K562 treated with DMSO at 1 percent for 48 hours (cell line): Measurements from ENCODE around the gene DPEP2NB. TPM values are rescaled to one million over a fixed set of nuclear protein-coding genes. Genes with fewer than 3 reads are reported as not detected.

Experiments
- total RNA-seq: library from RNA; unstranded; fragments of 300-600 nt; gene quantifications from 2 replicates; pipeline ENCODE4 v1.2.3, GENCODE V29; 2022; ENCODE audit warnings: low replicate concordance; ENCODE audit errors: extremely low read depth

The DPEP2NB gene
- total RNA-seq, result not detected in 2 replicates

GRCh38 chr16:68015681-68016080 is at the start of gene DPEP2NB:
TSS of gene DPEP2NB (minus strand) at chr16:68015911. CDS start at chr16:68015770, 141 bp downstream.

GRCh38 chr16:68022728-68023537 is 7.2 kb upstream of the DPEP2NB start, which contains the start of the genes DDX28 and DUS2:
TSS of gene DDX28 (minus strand) at chr16:68023232. CDS start at chr16:68023202, 30 bp downstream.
TSS of gene DUS2 (plus strand) at chr16:68023284. CDS start at chr16:68038024, 14,740 bp downstream.

GRCh38 chr16:67998779-67999688 is 16.7 kb downstream of the DPEP2NB start, which contains the start of gene DPEP2:
TSS of gene DPEP2 (minus strand) at chr16:67999484. CDS start at chr16:67993212, 6,272 bp downstream.

GRCh38 chr16:67979955-67980678 is 35.6 kb downstream of the DPEP2NB start, which contains the start of gene DPEP3:
TSS of gene DPEP3 (minus strand) at chr16:67980499. CDS start at chr16:67980380, 119 bp downstream.

GRCh38 chr16:67968400-67969253 is 47.1 kb downstream of the DPEP2NB start, which contains the start of gene SLC12A4:
TSS of gene SLC12A4 (minus strand) at chr16:67968637. CDS start at chr16:67968553, 84 bp downstream.

Other genes with a start within 250 kb of the DPEP2NB start
- not detected in 2 replicates for gene RANBP10, start 209.4 kb downstream of the DPEP2NB start, total RNA-seq
- gene TSNAXIP1, start 209.0 kb downstream of the DPEP2NB start, total RNA-seq, result not detected in 2 replicates
- gene THAP11, start 173.6 kb downstream of the DPEP2NB start, total RNA-seq, result 250 TPM in 1 of 2 replicates, not detected in the other
- not detected in 2 replicates for gene NUTF2, start 169.0 kb downstream of the DPEP2NB start, total RNA-seq
- not detected in 2 replicates for gene CENPT, start 168.2 kb downstream of the DPEP2NB start, total RNA-seq
- gene EDC4, start 142.9 kb downstream of the DPEP2NB start, total RNA-seq, result 278 TPM in 1 of 2 replicates, not detected in the other
- gene NRN1L, start 131.0 kb downstream of the DPEP2NB start, total RNA-seq, result not detected in 2 replicates
- not detected in 2 replicates for gene PSKH1, start 122.7 kb downstream of the DPEP2NB start, total RNA-seq
- not detected in 2 replicates for gene CTRL, start 84.0 kb downstream of the DPEP2NB start, total RNA-seq
- gene PSMB10, start 79.1 kb downstream of the DPEP2NB start, total RNA-seq, result not detected in 2 replicates
- gene LCAT, start 71.8 kb downstream of the DPEP2NB start, total RNA-seq, result not detected in 2 replicates
- gene SLC12A4, start 47.3 kb downstream of the DPEP2NB start, total RNA-seq, result not detected in 2 replicates
- gene DPEP3, start 35.4 kb downstream of the DPEP2NB start, total RNA-seq, result not detected in 2 replicates
- not detected in 2 replicates for gene DPEP2, start 16.4 kb downstream of the DPEP2NB start, total RNA-seq
- gene DDX28, start 7.3 kb upstream of the DPEP2NB start, total RNA-seq, result not detected in 2 replicates
- not detected in 2 replicates for gene DUS2, start 7.4 kb upstream of the DPEP2NB start, total RNA-seq
- gene NFATC3, start 69.5 kb upstream of the DPEP2NB start, total RNA-seq, result not detected in 2 replicates
- gene ESRP2, start 220.2 kb upstream of the DPEP2NB start, total RNA-seq, result not detected in 2 replicates
- gene PLA2G15, start 229.5 kb upstream of the DPEP2NB start, total RNA-seq, result not detected in 2 replicates
- not detected in 2 replicates for gene SLC7A6, start 248.6 kb upstream of the DPEP2NB start, total RNA-seq